Thoracic aorta (tissue), 2 donors: Measurements from ENCODE around the gene CERS1. TPM values are rescaled to one million over a fixed set of nuclear protein-coding genes. Genes with fewer than 3 reads are reported as not detected.

Source experiments
- ATAC-seq: fragments of 150-250 bp; one replicate; pipeline ENCODE4 v1.8.0; 2017; ENCODE audit warnings: low read depth; ENCODE audit not compliant: insufficient number of reproducible peaks, low FRiP score
- DNase-seq: peaks from one replicate; pipeline ENCODE4 v3.0.0-alpha.2; 2020; ENCODE audit warnings: low spot score
- H3K27ac ChIP-seq, 2 donors: fragments of 200-600 bp; sonication (generic); 1 replicate in 1 of 2; 2 replicates in 1 of 2; pipeline ENCODE4 v1.5.1; 2016; ENCODE audit warnings: mild to moderate bottlenecking in 2 of 2, moderate library complexity in 2 of 2
- H3K27me3 ChIP-seq: fragments of 200-600 bp; sonication (generic); replicated peaks from 2 replicates; pipeline ENCODE4 v1.6.0; 2016; ENCODE audit warnings: mild to moderate bottlenecking; ENCODE audit not compliant: insufficient read depth
- H3K36me3 ChIP-seq: fragments of 200-600 bp; sonication (generic); one replicate; pipeline ENCODE4 v1.5.1; 2016
- H3K4me1 ChIP-seq, 2 donors: fragments of 200-600 bp; sonication (generic); 1 replicate in 1 of 2; 2 replicates in 1 of 2; pipeline versions ENCODE4 v1.5.1 to v1.6.0; 2016; ENCODE audit warnings: low read depth in 2 of 2, mild to moderate bottlenecking in 1 of 2; ENCODE audit not compliant: control insufficient read depth in 1 of 2
- H3K4me3 ChIP-seq: fragments of 200-600 bp; sonication (generic); 2 replicates; pipeline ENCODE4 v1.5.1; 2016; ENCODE audit warnings: mild to moderate bottlenecking
- H3K9me3 ChIP-seq: fragments of 200-600 bp; sonication (generic); 2 replicates; pipeline ENCODE4 v1.5.1; 2016
- total RNA-seq, 2 donors: library from RNA; depleted of rRNA; stranded (reverse); fragments of >200 nt; gene quantifications; one replicate each; pipeline versions ENCODE4 v1.1.0 to v1.2.3, GENCODE V29; 2016
- TF ChIP-seq, protein P1 (sequence below): fragments of 200-600 bp; sonication (generic); IDR thresholded peaks from one replicate; pipeline ENCODE4 v1.5.1; 2019; ENCODE audit warnings: antibody characterized with exemption

CERS1 gene
- total RNA-seq, 2 donors from 2014 or later, result 1.1 to 1.7 TPM

DNA sequence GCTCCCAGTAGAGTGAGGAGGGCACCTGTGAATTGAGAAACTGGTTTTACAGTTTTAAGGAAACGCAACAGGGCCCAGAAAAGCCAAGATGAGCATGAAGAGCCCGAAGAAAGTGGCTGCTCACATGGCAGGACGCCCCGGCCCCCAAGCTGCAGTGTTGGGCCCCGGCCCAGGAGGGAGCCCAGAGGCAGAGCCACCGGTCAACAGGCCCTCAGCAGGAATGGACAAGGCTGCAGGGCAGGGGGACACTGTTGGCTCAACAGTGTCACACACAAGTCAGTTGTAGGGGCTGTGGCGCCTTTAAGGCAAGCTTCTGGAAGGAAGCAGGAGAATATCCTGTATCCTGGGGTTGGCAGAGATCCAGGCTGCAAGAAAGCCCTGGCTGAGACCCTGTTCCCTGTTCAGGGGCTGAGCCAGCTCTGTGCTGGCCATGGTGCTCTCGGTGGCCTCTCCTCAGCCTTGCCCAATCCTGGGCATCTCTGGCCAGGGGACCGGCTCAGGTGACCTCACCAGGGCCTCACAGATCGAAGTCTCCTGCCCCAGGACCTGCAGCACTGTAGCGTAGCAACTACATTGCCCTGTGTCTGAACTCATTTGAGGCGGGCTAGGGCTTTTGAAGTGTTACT is 36.2 kb downstream of the CERS1 start:
- TF ChIP-seq, protein P1, sequence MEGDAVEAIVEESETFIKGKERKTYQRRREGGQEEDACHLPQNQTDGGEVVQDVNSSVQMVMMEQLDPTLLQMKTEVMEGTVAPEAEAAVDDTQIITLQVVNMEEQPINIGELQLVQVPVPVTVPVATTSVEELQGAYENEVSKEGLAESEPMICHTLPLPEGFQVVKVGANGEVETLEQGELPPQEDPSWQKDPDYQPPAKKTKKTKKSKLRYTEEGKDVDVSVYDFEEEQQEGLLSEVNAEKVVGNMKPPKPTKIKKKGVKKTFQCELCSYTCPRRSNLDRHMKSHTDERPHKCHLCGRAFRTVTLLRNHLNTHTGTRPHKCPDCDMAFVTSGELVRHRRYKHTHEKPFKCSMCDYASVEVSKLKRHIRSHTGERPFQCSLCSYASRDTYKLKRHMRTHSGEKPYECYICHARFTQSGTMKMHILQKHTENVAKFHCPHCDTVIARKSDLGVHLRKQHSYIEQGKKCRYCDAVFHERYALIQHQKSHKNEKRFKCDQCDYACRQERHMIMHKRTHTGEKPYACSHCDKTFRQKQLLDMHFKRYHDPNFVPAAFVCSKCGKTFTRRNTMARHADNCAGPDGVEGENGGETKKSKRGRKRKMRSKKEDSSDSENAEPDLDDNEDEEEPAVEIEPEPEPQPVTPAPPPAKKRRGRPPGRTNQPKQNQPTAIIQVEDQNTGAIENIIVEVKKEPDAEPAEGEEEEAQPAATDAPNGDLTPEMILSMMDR, result no peak
- Histone ChIP-seq H3K36me3 (peaks cover 96% of the 10 kb centered on the region), H3K9me3 (no peaks in the 10 kb centered on the region), H3K27ac (no peak overlapping the region), H3K4me1 (no peaks in the 10 kb centered on the region), H3K27me3 (no peaks in the 10 kb centered on the region), H3K4me3 (no peak overlapping the region)
- DNase-seq (no peak), ATAC-seq (no peak)

DNA sequence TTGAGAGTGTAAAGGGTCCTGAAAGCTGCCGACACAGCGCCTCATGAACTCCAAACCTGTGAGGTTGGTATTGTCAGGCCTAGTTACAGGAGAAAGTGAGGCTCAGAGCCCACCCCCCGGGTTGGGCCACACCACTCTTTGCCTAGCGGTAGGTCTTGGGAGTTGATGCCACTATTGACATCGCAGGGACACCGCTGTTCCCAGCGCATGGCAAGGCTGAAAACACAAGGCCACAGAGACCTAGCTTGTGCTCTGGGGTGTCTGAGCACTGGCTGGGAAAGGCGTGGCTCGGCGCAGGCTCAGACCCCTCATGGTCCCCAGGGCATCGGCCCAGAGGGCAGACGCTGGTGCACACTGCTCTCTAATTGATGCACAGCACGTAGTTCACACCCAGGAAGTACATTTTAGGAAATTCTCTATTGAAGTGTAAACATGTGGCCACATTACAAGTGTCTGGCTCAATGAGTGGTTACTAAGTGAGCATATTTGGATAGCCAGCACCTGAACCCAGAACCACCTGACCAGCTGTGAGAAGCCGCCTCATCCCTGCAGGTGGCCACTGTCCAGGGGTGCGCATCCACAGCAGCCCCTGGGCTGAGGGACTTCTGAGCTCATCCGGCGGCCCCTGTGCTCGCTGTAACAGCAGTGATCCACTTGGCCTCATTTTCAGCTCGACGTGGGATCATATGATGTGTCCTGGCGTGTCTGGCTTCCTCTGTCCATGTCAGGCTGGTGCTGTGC is 36.9 kb downstream of the CERS1 start:
- Histone ChIP-seq H3K27me3 (no peaks in the 10 kb centered on the region), H3K36me3 (peaks cover 96% of the 10 kb centered on the region), H3K4me1 (no peaks in the 10 kb centered on the region), H3K4me3 (no peak overlapping the region), H3K9me3 (no peaks in the 10 kb centered on the region), H3K27ac (no peak overlapping the region)
- no peak for DNase-seq
- TF ChIP-seq, protein P1, result no peak
- no peak for ATAC-seq

DNA sequence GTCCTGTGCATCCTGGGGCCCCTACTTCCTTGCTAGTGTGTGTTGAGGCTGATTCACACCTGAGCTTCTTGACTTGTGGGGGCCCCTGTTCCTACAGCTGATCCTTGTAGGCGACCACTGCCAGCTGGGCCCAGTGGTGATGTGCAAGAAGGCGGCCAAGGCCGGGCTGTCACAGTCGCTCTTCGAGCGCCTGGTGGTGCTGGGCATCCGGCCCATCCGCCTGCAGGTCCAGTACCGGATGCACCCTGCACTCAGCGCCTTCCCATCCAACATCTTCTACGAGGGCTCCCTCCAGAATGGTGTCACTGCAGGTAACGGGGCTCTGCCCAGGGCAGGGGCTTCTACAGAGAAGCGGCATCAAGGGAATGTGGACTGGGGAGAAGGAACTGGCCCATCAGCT is 38.7 kb downstream of the CERS1 start:
- ATAC-seq, result no peak
- H3K36me3 ChIP-seq, result peaks cover 95% of the 10 kb centered on the region

DNA sequence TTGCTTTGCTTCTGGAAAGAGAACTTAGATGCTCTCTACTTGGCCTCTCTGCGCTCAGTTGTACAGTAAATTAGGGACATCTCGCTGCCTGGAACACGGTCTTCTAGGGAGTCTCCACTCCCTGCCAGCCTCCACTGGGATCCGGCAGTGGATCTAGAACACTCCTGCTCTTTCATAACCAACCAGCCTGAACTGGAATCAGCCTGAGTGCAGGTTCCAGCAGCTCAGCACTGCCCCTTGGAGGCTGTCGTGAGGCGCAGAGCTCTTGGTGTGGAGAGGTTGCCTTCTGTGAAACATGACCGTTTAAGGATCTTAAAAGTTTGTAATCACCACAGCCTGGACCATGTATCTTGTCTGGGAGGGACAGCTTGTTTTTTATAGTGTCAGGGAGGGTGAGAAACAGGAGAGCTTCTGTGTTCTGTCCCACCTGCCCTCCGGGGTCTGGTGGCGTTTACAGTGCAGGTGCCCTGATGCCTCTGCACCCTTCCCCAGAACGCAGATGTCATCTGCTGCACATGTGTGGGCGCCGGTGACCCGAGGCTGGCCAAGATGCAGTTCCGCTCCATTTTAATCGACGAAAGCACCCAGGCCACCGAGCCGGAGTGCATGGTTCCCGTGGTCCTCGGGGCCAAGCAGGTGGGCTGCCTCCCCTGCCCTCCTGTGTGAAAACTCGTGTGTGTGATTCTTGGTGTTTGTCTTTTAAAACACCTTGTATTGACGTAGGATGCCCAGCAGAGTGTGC is 39.4 kb downstream of the CERS1 start:
- DNase-seq (no peak), ATAC-seq (no peak)
- peaks cover 96% of the 10 kb centered on the region for H3K36me3 ChIP-seq
- H3K9me3 ChIP-seq, result no peaks in the 10 kb centered on the region
- H3K4me1 ChIP-seq, result no peaks in the 10 kb centered on the region
- TF ChIP-seq, protein P1, result no peak
- H3K4me3 ChIP-seq, result no peak overlapping the region
- H3K27me3 ChIP-seq, result no peaks in the 10 kb centered on the region
- no peak overlapping the region for H3K27ac ChIP-seq

More for the DNA sequence above, 38.7 kb downstream of the CERS1 start:
- Histone ChIP-seq H3K4me1 (no peaks in the 10 kb centered on the region), H3K27me3 (no peaks in the 10 kb centered on the region), H3K9me3 (no peaks in the 10 kb centered on the region), H3K4me3 (no peak overlapping the region), H3K27ac (no peak overlapping the region)
- no peak for DNase-seq
- TF ChIP-seq, protein P1, result no peak
